H1 (cell line): Measurements from ENCODE around the gene RAP1GDS1. TPM values are rescaled to one million over a fixed set of nuclear protein-coding genes. Genes with fewer than 3 reads are reported as not detected.
A peak's percentile ranks its signal among the peaks of the same experiment; 100 is the strongest.

Experiments
- ASH2L ChIP-seq: fragments of 200-600, 300-600 bp; sonication (generic); IDR thresholded peaks from one replicate; pipeline ENCODE4 v1.7.1; 2017; ENCODE audit warnings: low read length
- BACH1 ChIP-seq: IDR thresholded peaks from 2 replicates; pipeline ENCODE4 v1.6.1; 2012; ENCODE audit warnings: low read length, improper control_type of control experiment
- CREB1 ChIP-seq: IDR thresholded peaks from 2 replicates; pipeline ENCODE4 v1.6.1; 2012; ENCODE audit warnings: inconsistent platforms
- EZH2 ChIP-seq: fragments of 200-600 bp; sonication (generic); IDR thresholded peaks from 2 replicates; pipeline ENCODE4 v1.7.1; 2012; ENCODE audit warnings: low read depth, mild to moderate bottlenecking, moderate library complexity, low read length, inconsistent platforms; ENCODE audit not compliant: severe bottlenecking
- HDAC2 ChIP-seq, 2 experiments: fragments of 300-600 bp in 1 of 2; sonication (generic) in 1 of 2; IDR thresholded peaks; 2 replicates each; pipeline ENCODE4 v1.6.1; 2011 to 2012; ENCODE audit warnings: low read depth in 2 of 2, low read length in 2 of 2, mild to moderate bottlenecking in 2 of 2, moderate library complexity in 2 of 2, borderline replicate concordance in 1 of 2, inconsistent platforms in 1 of 2
- HDAC6 ChIP-seq: IDR thresholded peaks from one replicate; pipeline ENCODE4 v1.7.1; 2012; ENCODE audit warnings: low read depth, mild to moderate bottlenecking, inconsistent platforms, low read length, moderate library complexity
- KDM4A ChIP-seq: IDR thresholded peaks from one replicate; pipeline ENCODE4 v1.7.1; 2012; ENCODE audit warnings: low read depth, mild to moderate bottlenecking, moderate library complexity, low read length, inconsistent platforms; ENCODE audit not compliant: severe bottlenecking
- MAFK ChIP-seq: IDR thresholded peaks from 2 replicates; pipeline ENCODE4 v1.6.1; 2012; ENCODE audit warnings: low read depth, mild to moderate bottlenecking, improper control_type of control experiment, low read length
- NRF1 ChIP-seq: IDR thresholded peaks from 2 replicates; pipeline ENCODE4 v1.6.1; 2011; ENCODE audit warnings: mild to moderate bottlenecking, low read depth, low read length, improper control_type of control experiment
- POLR2A ChIP-seq, 2 experiments: IDR thresholded peaks; 1 replicate in 1 of 2; 2 replicates in 1 of 2; pipeline ENCODE4 v1.6.1; 2011; ENCODE audit warnings: low read depth in 2 of 2, low read length in 2 of 2, mild to moderate bottlenecking in 2 of 2; ENCODE audit errors: control extremely low read depth in 1 of 2
- POLR2AphosphoS5 ChIP-seq: IDR thresholded peaks from 2 replicates; pipeline ENCODE4 v1.6.1; 2011; ENCODE audit warnings: low read depth, low read length
- RBBP5 ChIP-seq: IDR thresholded peaks from 2 replicates; pipeline ENCODE4 v1.7.1; 2012; ENCODE audit warnings: low read depth, mild to moderate bottlenecking, inconsistent platforms, low read length, moderate library complexity, borderline replicate concordance
- RXRA ChIP-seq: IDR thresholded peaks from 2 replicates; pipeline ENCODE4 v1.6.1; 2011; ENCODE audit warnings: low read depth, mild to moderate bottlenecking, low read length, moderate library complexity; ENCODE audit not compliant: insufficient read depth
- SP1 ChIP-seq: IDR thresholded peaks from 2 replicates; pipeline ENCODE4 v1.6.1; 2011; ENCODE audit warnings: low read depth, low read length
- SP4 ChIP-seq: IDR thresholded peaks from 2 replicates; pipeline ENCODE4 v1.6.1; 2012; ENCODE audit warnings: low read length, inconsistent platforms
- SRF ChIP-seq: IDR thresholded peaks from 2 replicates; pipeline ENCODE4 v1.6.1; 2011; ENCODE audit warnings: mild to moderate bottlenecking, low read depth, low read length, moderate library complexity
- TAF7 ChIP-seq: optimal IDR thresholded peaks from 2 replicates; pipeline ENCODE3; 2011; ENCODE audit warnings: low read depth, mild to moderate bottlenecking, inconsistent platforms, low read length, moderate library complexity, borderline replicate concordance
- TBP ChIP-seq: IDR thresholded peaks from 2 replicates; pipeline ENCODE4 v1.6.1; 2011; ENCODE audit warnings: low read depth, low read length, improper control_type of control experiment
- TCF12 ChIP-seq: IDR thresholded peaks from 2 replicates; pipeline ENCODE4 v1.6.1; 2011; ENCODE audit warnings: low read depth, mild to moderate bottlenecking, low read length
- polyA plus RNA-seq, 7 experiments: library from polyadenylated mRNA; depleted of rRNA in 3 of 7; stranded (reverse) in 5 of 7; unstranded in 2 of 7; fragments of >200 nt in 5 of 7; fragments of 200-250 nt in 2 of 7; gene quantifications; 1 replicate in 5 of 7; 2 replicates in 1 of 7; 4 replicates in 1 of 7; pipeline versions ENCODE4 v1.2.1 to v1.2.3, GENCODE V29; 2011 to 2013; ENCODE audit warnings: missing spikeins in 2 of 7, mixed read lengths in 2 of 7
- total RNA-seq: library from RNA; stranded (reverse); fragmentation: NEBNext Ultra II Directional; extraction: Animal tissue kit (Norgen Biotek cat#: 25700); gene quantifications from 2 replicates; pipeline ENCODE4 v1.2.1, GENCODE V29; 2021
- TF ChIP-seq, protein P1 (sequence below), 3 experiments: IDR thresholded peaks; 1 replicate in 2 of 3; 2 replicates in 1 of 3; pipeline versions ENCODE4 v1.5.1 to v1.6.1; 2011; ENCODE audit warnings: low read length in 3 of 3, mild to moderate bottlenecking in 3 of 3, inconsistent platforms in 2 of 3, low read depth in 1 of 3, moderate library complexity in 1 of 3; ENCODE audit not compliant: insufficient read depth in 1 of 3; ENCODE audit errors: control extremely low read depth in 1 of 3
- TF ChIP-seq, protein P2 (sequence below): IDR thresholded peaks from 2 replicates; pipeline ENCODE4 v1.6.1; 2012; ENCODE audit warnings: inconsistent platforms
- TF ChIP-seq, protein P3 (sequence below): IDR thresholded peaks from 2 replicates; pipeline ENCODE4 v1.6.1; 2012; ENCODE audit warnings: low read length, inconsistent platforms

Gene RAP1GDS1
- total and polyA plus RNA-seq, 2 of the 8 experiments (the other 6 are each of a cell fraction or from before 2014, with no cell fraction given) = 12.8 to 31.9 TPM

DNA sequence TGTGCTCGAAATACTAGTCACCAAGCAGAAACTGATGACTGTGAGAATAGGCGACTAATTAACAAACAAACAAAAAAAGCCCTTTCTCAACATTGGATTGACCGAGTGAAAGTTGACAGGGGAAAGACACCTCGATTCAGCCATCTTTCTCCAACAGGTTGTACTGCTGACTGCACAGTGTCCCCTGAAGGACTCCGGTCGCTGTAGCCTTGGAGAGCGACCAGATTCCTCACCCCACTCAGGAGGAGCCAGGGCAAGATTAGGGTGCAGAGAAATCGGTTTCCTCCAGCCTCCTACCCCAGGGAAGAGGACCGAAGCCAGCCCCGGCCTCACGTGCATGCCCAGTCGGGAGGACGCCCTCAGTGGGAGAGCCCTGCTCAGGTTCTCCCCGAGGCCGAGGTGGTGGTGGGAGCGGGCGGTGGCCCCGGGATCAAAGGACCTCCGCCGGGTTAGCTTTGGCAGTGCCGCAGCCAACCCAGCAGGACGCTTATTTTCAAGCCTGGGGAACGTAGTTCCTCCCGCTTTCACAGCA is 1.1 kb upstream of the RAP1GDS1 start (continued):
- no peak for TF ChIP-seq NRF1
- TF ChIP-seq ASH2L = peak; percentile 71
- no peak for TF ChIP-seq SRF
- TF ChIP-seq HDAC6 = no peak
- peak; percentile 19 for TF ChIP-seq EZH2
- TF ChIP-seq KDM4A = no peak
- no peak for TF ChIP-seq CREB1
- TF ChIP-seq, protein P1, sequence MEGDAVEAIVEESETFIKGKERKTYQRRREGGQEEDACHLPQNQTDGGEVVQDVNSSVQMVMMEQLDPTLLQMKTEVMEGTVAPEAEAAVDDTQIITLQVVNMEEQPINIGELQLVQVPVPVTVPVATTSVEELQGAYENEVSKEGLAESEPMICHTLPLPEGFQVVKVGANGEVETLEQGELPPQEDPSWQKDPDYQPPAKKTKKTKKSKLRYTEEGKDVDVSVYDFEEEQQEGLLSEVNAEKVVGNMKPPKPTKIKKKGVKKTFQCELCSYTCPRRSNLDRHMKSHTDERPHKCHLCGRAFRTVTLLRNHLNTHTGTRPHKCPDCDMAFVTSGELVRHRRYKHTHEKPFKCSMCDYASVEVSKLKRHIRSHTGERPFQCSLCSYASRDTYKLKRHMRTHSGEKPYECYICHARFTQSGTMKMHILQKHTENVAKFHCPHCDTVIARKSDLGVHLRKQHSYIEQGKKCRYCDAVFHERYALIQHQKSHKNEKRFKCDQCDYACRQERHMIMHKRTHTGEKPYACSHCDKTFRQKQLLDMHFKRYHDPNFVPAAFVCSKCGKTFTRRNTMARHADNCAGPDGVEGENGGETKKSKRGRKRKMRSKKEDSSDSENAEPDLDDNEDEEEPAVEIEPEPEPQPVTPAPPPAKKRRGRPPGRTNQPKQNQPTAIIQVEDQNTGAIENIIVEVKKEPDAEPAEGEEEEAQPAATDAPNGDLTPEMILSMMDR (IDR thresholded peaks at IDR 0.05; ENCODE audit: control extremely low read depth in 1 of 3, insufficient read depth in 1 of 3, low read depth in 1 of 3, low read length in 3 of 3) = no peak
- TF ChIP-seq, protein P2, sequence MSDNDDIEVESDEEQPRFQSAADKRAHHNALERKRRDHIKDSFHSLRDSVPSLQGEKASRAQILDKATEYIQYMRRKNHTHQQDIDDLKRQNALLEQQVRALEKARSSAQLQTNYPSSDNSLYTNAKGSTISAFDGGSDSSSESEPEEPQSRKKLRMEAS = peak; percentile 55
- peak in 1 of 2 experiments; percentile 6; a peak in 1 of 3 replicates for TF ChIP-seq POLR2A (IDR thresholded peaks at IDR 0.05; ENCODE audit: control extremely low read depth in 1 of 2, low read depth in 2 of 2, low read length in 2 of 2)
- TF ChIP-seq, protein P3, sequence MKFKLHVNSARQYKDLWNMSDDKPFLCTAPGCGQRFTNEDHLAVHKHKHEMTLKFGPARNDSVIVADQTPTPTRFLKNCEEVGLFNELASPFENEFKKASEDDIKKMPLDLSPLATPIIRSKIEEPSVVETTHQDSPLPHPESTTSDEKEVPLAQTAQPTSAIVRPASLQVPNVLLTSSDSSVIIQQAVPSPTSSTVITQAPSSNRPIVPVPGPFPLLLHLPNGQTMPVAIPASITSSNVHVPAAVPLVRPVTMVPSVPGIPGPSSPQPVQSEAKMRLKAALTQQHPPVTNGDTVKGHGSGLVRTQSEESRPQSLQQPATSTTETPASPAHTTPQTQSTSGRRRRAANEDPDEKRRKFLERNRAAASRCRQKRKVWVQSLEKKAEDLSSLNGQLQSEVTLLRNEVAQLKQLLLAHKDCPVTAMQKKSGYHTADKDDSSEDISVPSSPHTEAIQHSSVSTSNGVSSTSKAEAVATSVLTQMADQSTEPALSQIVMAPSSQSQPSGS = no peak
- TF ChIP-seq RXRA = no peak
- 0 out of 4 replicates have a peak, but pooled peaks of 1 of the 2 experiments have one; percentile 14 for TF ChIP-seq HDAC2 (IDR thresholded peaks at IDR 0.05; ENCODE audit: borderline replicate concordance in 1 of 2, low read depth in 2 of 2, low read length in 2 of 2)
- TF ChIP-seq TBP = no peak; the same call in 1 of the 2 replicates
- no peak for TF ChIP-seq BACH1
- TF ChIP-seq MAFK = no peak
- TF ChIP-seq RBBP5 = no peak; the same call in 1 of the 2 replicates
- no peak for TF ChIP-seq SP4
- no peak for TF ChIP-seq TAF7
- no peak for TF ChIP-seq TCF12
- TF ChIP-seq SP1 = no peak
- TF ChIP-seq POLR2AphosphoS5 = peak; percentile 69; the same call in 1 of the 2 replicates
